H1 (cell line): ENCODE results near the gene STOML1.

Experiments used
- ATF3 ChIP-seq: IDR thresholded peaks from 2 replicates; pipeline ENCODE4 v1.6.1; 2011; ENCODE audit warnings: low read depth, mild to moderate bottlenecking, low read length; ENCODE audit not compliant: insufficient read depth
- CBX5 ChIP-seq: fragments of 300-800, 300-1000 bp; sonication (generic); IDR thresholded peaks from 2 replicates; pipeline ENCODE4 v1.7.1; 2016; ENCODE audit warnings: antibody characterized with exemption, low read length, low read depth
- CTCF ChIP-seq, 3 experiments: IDR thresholded peaks; 1 replicate in 2 of 3; 2 replicates in 1 of 3; pipeline versions ENCODE4 v1.5.1 to v1.6.1; 2011; ENCODE audit warnings: low read length in 3 of 3, mild to moderate bottlenecking in 3 of 3, inconsistent platforms in 2 of 3, low read depth in 1 of 3, moderate library complexity in 1 of 3; ENCODE audit not compliant: insufficient read depth in 1 of 3; ENCODE audit errors: control extremely low read depth in 1 of 3
- EP300 ChIP-seq, 2 experiments: IDR thresholded peaks; 1 replicate in 1 of 2; 2 replicates in 1 of 2; pipeline ENCODE4 v1.6.1; 2011 to 2012; ENCODE audit warnings: low read depth in 2 of 2, low read length in 2 of 2, mild to moderate bottlenecking in 2 of 2, borderline replicate concordance in 1 of 2, inconsistent platforms in 1 of 2, moderate library complexity in 1 of 2
- JUND ChIP-seq: IDR thresholded peaks from 2 replicates; pipeline ENCODE4 v1.6.1; 2011; ENCODE audit warnings: mild to moderate bottlenecking, improper control_type of control experiment, low read length
- POLR2A ChIP-seq, 2 experiments: IDR thresholded peaks; 1 replicate in 1 of 2; 2 replicates in 1 of 2; pipeline ENCODE4 v1.6.1; 2011; ENCODE audit warnings: low read depth in 2 of 2, low read length in 2 of 2, mild to moderate bottlenecking in 2 of 2; ENCODE audit errors: control extremely low read depth in 1 of 2
- SUZ12 ChIP-seq: fragments of 200-600 bp; sonication (generic); IDR thresholded peaks from 2 replicates; pipeline ENCODE4 v1.6.1; 2012; ENCODE audit warnings: mild to moderate bottlenecking, inconsistent platforms, low read length, moderate library complexity, mixed read lengths
- TCF12 ChIP-seq: IDR thresholded peaks from 2 replicates; pipeline ENCODE4 v1.6.1; 2011; ENCODE audit warnings: low read depth, mild to moderate bottlenecking, low read length

- no peak for TF ChIP-seq SUZ12
- no peak for TF ChIP-seq CBX5
- no peak for TF ChIP-seq JUND
- TF ChIP-seq POLR2A (IDR thresholded peaks at IDR 0.05; ENCODE audit: control extremely low read depth in 1 of 2, low read depth in 2 of 2, low read length in 2 of 2) = no peak
- TF ChIP-seq TCF12 = no peak
- TF ChIP-seq EP300 (IDR thresholded peaks at IDR 0.05; ENCODE audit: borderline replicate concordance in 1 of 2, low read depth in 2 of 2, low read length in 2 of 2) = no peak
- no peak for TF ChIP-seq CTCF (IDR thresholded peaks at IDR 0.05; ENCODE audit: control extremely low read depth in 1 of 3, insufficient read depth in 1 of 3, low read depth in 1 of 3, low read length in 3 of 3)
- no peak for TF ChIP-seq ATF3
Observed at GRCh38 chr15:73954188-73955145, 37.6 kb downstream of the STOML1 start.
